Stimulated activated CD4-positive, alpha-beta T cell treated with anti-CD3 and anti-CD28 coated beads, Interleukin-4, amount 100 ng/mL, for 24 hours (primary cell): Measurements from ENCODE around the gene TIGD6.
"Not testable (repeated sequence)": the region's sequence is repeated elsewhere in the genome, so short reads cannot be mapped to it uniquely, and the experiment has no call there.

Experiments
- DNase-seq: peaks from one replicate; pipeline ENCODE4 v3.0.0-alpha.2; 2020

The TIGD6 gene

GRCh38 chr5:150000256-150000989, at the start of gene TIGD6, which contains the start of gene HMGXB3:
TIGD6 (minus strand) TSS chr5:150000654; CDS start chr5:149996348, 4,306 bp downstream.
HMGXB3 (plus strand) TSS chr5:150000739; CDS start chr5:150004853, 4,114 bp downstream.
- peak; percentile 91 for DNase-seq

- DNase-seq, result no peak
Measured at GRCh38 chr5:150046031-150046430, 45.6 kb upstream of the TIGD6 start.

GRCh38 chr5:150045549-150045948, 45.1 kb upstream of the TIGD6 start:
- DNase-seq, result no peak

GRCh38 chr5:150044712-150045111, 44.3 kb upstream of the TIGD6 start:
- DNase-seq, result no peak

- no peak for DNase-seq
Measured at GRCh38 chr5:150044329-150044681, 43.9 kb upstream of the TIGD6 start.

- DNase-seq, result no peak
Measured at GRCh38 chr5:150043657-150044328, 43.3 kb upstream of the TIGD6 start.

- no peak for DNase-seq
Measured at GRCh38 chr5:150042459-150042858, 42.0 kb upstream of the TIGD6 start.

- DNase-seq, result no peak
Measured at GRCh38 chr5:150038547-150038946, 38.1 kb upstream of the TIGD6 start.

GRCh38 chr5:150036513-150036912, 36.1 kb upstream of the TIGD6 start:
- DNase-seq, result no peak

GRCh38 chr5:150035139-150035895, 34.9 kb upstream of the TIGD6 start:
- no peak for DNase-seq

- no peak for DNase-seq
Measured at GRCh38 chr5:150034662-150035061, 34.2 kb upstream of the TIGD6 start.

GRCh38 chr5:150033334-150033733, 32.9 kb upstream of the TIGD6 start:
- no peak for DNase-seq

GRCh38 chr5:150028047-150028446, 27.6 kb upstream of the TIGD6 start:
- not testable (repeated sequence) for DNase-seq

GRCh38 chr5:150026682-150027172, 26.3 kb upstream of the TIGD6 start:
- DNase-seq, result no peak

- no peak for DNase-seq
Measured at GRCh38 chr5:150024346-150024984, 24.0 kb upstream of the TIGD6 start.

GRCh38 chr5:150023136-150023535, 22.7 kb upstream of the TIGD6 start:
- no peak for DNase-seq

GRCh38 chr5:150022681-150023080, 22.2 kb upstream of the TIGD6 start:
- no peak for DNase-seq

GRCh38 chr5:150022158-150022531, 21.7 kb upstream of the TIGD6 start:
- no peak for DNase-seq

- DNase-seq, result no peak
Measured at GRCh38 chr5:150021491-150022157, 21.2 kb upstream of the TIGD6 start.

GRCh38 chr5:150020249-150020648, 19.8 kb upstream of the TIGD6 start:
- DNase-seq, result no peak

GRCh38 chr5:150017226-150018005, 17.0 kb upstream of the TIGD6 start:
- no peak for DNase-seq

GRCh38 chr5:150016537-150016936, 16.1 kb upstream of the TIGD6 start:
- DNase-seq, result no peak
